HG03571 (cell line): ENCODE data around the gene BTBD9.

Source experiments
- ATAC-seq: cut with Tn5 transposase; IDR thresholded peaks from one replicate; pipeline ENCODE4 v1.9.1; 2021; ENCODE audit not compliant: unreplicated experiment

The BTBD9 gene

DNA sequence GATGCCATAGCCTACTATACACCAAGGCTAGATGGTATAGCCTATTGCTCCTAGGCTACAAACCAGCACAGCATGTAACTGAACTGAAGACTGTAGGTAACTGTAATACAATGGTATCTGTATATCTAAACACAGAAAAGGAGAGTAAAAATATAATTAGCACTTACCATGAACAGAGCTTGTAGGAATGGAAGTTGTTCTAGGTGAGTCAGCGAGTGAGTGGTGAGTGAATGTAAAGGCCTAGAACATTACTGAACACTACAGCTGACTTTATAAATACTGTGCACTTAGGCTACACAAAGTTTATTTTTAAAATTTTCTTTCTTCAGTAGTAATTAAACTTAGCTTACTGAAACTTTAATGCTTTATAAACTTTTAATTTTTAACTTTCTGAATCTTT, 129.5 kb downstream of the BTBD9 start:
- ATAC-seq = no peak

DNA sequence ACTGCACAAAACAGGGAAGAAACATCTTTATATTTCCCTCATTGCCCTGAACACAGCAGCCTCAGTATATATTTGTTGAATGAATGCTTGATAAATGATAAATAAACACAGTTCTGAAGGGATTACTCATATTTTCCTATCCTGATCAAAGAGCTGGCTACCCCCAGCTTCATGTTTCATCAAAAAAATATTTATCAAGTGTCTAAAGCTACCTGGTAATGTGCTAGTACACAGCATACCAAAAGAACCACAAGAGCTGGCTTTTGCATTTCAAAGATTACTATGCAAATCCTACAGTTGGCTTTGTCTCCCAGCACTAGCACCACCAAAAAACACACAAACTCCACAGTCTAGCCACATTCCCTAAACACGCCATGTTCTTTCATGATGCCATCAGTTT, 130.0 kb downstream of the BTBD9 start:
- ATAC-seq = no peak

DNA sequence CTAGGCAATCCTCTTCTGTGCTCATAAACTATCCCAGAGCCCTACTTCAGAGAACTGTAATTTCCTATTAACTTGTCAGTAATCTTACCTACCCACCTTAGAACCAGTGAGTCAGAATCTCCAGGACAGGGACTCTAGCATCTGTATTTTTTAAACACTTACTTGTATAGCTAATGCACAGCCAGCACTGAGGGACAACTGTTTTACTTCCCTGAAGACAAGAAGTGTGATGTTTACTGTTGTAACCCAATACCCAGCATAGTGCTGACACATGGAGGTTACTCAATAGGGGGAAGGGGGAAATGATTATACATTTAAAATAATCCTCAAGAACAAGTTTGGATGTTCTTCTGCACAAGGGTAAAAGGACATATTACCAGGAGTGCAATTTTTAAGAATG, 130.8 kb downstream of the BTBD9 start:
- ATAC-seq = no peak

DNA sequence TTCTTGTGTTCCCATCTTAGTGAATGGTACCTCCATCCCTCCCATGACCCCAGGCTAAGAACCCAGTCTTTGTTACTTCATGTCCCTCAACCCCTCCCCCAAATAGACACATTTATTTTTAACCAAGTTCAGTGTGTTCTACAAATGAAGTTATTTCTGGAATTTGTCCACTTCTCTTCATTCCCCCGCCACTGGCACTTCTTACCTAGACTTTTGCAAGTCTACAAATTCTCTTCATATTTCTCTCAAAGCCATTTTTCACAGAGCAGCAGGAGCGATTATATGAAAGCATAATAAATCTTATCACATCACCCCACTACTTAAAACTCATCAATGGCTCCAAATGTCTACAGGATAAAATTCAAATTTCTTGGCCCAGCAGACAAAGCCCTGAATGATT, 131.4 kb downstream of the BTBD9 start:
- no peak for ATAC-seq

DNA sequence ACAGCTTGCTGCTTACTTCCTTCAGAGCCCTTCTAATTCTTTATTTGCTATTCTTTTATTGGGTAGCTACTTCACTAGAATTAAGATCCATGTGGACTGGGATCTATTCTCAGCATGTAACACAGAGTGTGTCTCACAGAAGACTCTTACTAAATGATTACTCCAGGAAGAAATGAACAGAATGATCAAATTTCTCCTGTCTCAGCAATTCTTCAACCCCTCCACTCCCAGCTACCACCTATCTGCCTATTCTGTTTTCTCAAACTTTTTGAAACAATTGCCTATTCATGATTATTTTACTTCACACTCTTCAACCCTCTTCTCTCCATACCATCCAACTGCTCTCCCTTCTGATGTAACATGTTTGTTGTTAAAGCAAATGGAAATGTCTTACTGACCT, 132.6 kb downstream of the BTBD9 start:
- ATAC-seq = no peak

DNA sequence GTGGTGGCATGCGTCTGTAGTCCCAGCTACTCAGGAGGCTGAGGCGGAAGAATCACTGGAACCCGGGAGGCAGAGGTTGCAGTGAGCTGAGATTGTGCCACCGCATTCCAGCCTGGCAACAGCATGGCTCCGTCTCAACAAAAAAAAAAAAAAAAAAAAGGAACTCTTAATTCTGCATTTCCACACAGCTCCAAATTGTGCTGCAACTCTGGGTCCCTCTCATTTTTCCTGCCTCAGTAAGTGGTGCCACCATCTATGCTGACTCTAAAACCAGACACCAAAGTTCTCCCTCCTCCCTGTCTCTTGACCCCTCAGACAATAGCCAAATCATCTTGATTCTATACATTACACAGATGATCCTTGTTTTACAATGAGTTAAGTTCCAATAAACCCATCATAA, 133.9 kb downstream of the BTBD9 start:
- no peak for ATAC-seq

DNA sequence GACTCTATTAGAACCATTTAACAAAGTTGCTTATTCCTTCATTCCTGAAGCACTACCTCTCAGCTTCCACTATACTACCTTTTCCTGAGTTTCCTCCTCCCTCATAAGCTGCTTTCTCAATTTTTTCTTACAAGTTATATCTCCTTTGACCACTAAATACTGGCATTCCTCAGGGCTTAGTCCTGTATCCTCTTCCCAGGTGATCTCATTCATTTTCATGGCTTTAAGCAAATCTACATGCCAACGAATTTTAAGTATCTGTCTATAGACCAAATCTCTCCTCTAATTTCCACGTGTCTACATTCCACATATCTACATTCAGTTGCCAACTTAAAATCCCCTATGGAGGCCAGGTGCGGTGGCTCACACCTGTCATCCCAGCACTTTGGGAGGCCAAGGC, 134.7 kb downstream of the BTBD9 start:
- no peak for ATAC-seq

DNA sequence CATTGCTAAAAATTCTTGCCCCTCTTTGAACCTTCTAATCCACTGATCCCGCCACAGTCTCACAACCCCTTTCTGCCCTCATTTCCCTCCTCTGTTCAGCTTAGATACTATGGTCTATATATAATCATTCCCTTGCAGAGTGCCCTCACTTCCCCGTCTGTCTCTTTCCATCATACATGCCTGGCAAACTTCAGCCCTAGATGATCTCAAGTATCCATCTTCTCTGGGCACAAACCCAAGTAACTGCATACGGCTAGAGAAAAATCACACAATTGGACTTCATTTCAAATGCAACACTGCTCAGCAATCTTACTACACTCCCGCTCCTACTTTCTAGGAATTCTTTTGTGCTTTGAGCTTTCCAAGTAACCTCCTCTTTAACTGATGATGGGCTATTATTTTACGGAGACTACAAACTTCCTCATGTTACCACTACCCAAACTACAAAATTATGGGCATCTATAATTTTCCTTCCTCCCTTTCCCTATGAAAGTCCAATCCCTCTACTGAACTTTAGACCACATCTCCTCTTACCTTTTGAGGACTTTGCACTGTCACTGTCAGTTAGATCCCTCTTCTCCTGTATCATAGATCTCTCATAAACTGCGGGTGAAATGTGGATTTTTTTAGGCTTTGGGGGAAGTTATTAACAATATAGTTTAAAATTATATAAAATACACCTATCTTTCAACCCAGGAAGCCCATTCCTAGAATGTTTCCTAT, 135.6 kb downstream of the BTBD9 start:
- ATAC-seq = no peak

DNA sequence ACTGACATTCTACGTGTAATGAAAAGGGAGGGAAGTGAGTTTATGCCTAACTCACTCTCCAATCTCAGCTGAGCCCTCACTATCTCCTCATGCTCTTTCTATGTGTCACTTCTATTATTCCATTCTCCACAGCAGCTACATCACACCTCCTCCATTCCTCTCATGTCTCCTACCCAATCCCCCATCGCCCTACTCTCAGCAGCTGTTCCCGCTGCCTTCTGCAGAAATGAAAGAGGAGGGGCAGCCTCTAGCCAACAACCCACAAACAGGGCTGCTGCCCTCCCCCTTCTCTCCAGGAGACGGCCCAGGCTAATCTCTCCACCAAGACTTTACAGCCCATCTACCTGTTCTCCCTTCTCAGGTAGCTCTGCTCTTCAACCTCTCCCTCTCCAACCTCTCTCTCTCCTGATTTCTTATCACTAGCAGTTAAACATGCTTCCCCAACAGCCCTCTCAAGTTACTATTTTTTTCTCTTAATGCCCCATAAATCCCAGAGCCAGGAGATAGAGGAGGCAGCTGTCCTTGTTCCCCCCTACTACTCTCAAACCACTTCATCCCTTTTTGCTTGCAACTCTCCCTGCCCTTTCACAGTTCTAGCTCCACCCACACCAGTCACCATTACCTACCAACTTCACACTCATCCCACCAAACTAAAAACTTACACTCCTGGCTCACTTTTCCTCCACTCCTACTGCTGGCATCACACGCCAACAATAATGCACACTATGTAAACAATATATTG, 136.5 kb downstream of the BTBD9 start:
- ATAC-seq = no peak

DNA sequence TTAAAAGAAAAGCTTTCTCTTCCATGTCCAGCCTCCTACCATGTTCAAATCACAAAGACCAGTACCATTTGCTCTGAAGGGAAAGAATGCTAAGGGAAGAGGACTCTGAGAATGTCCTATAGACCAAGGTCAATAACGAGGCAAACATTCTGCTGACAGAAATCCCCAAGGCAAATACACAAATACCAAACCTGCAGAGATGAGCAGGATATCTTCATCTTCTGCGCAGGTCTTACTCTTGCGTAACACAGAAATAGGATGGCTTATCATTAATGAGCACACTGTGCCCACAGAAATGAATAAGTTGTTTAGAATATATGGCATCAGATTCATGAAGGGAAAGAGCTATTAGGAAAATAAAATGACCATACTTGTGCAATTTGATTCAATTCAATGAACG, 137.3 kb downstream of the BTBD9 start:
- ATAC-seq = no peak

DNA sequence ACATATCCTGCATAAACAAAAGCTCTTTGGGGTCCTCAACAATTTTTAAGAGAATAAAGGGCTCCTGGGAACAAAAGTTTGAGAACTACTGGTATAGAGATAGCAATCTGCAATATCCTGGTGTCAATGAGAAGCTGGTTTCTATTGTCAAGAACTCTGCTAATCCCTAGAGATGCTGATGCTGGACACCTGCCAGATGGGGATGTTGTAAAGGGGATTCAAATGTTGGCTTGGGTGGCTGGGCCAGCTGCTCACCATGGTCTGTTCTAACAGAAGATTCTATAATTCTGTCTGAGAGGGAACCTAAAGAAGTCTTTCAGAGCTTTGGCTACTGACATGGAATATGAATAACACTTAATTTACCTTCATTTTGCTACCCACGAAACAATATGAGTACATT, 137.8 kb downstream of the BTBD9 start:
- no peak for ATAC-seq

DNA sequence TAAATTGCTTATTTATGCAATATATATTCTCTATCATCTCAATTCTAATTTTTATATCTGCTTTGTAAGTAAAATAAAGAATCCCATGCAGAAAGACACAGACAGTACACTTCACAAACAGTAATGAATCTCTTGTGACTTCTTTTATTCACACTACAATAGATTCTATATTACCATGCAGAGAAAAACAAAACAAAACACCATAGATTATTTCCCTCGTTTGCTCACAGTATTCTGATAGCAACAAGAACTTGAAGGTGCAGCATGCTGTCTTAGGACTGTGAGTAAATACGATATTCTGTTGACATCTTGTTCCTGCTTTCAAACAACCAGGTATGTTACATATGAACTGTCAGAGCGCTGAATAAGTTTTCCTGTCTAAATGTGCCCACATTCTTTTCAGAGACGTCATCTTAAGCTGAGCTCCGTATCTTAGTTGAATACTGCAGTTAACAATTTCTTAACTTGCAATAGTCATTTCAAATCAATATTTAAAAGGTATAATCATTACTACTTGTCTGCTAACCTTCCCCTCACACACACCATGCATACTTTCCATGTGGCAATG, 140.1 kb downstream of the BTBD9 start:
- no peak for ATAC-seq

DNA sequence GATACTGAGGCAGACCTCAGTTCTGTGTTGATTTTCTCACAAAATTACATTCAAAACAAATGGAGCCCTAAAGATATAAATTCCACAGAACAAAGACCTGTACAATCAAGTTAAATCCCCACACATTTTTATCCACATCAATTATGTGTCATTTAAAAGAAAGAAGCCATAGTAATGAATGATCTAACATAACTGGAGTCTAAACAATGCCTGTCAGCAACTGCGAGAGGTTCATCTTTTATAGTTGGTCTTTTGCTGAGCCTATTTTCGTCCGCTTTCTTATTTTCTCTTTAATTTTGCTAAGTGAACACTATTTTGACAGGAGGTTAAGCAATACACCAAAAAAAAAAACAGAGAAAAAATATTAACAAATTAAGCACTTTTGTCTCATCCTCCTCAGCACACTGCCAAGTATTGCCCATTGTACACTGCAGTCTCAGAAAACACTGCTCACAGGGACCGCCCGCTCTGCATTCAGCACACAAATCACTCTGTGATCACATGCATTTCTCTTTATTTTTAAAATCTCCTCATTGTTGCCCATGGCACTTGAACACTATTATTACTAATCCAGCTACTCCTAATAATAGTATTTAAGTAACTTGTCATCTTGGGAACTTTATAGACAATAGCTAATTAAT, 140.8 kb downstream of the BTBD9 start:
- ATAC-seq = no peak

DNA sequence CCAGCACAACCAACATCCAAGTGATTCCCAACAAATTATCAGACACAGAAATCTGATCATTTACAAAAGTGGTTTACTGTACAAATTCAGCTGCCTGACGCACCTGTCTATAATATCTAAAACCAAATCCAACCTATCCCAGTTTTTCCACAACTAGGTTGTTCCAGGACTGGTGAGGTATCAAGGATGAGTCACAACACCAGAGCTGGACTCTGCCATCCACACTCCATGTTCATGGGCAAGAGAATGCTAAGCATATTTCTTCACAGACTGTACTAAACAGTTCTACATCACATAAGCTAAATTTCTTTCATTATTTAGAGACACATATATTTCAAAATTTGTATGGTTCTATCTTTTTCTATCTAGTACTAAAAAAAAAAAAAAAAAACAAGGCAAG, 141.6 kb downstream of the BTBD9 start:
- ATAC-seq = no peak

DNA sequence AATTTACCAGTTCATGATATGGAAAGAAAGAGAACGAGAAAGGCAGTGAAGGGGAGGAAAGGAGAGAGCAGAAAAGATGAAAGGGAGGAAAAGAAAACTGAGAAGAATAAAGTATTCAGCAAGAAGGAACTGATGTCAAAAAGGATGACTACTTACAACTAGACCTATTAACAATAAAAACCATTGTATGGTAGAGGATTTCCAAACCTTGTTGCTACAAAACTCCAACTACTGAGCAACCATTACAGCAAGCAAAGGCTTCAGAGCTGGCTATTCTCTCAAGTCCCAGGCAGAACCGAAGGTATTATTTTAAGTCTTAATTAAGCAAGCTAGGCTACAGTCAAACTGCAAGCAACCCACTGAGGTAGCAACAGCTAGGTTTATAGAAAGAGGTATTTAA, 142.2 kb downstream of the BTBD9 start:
- no peak for ATAC-seq

DNA sequence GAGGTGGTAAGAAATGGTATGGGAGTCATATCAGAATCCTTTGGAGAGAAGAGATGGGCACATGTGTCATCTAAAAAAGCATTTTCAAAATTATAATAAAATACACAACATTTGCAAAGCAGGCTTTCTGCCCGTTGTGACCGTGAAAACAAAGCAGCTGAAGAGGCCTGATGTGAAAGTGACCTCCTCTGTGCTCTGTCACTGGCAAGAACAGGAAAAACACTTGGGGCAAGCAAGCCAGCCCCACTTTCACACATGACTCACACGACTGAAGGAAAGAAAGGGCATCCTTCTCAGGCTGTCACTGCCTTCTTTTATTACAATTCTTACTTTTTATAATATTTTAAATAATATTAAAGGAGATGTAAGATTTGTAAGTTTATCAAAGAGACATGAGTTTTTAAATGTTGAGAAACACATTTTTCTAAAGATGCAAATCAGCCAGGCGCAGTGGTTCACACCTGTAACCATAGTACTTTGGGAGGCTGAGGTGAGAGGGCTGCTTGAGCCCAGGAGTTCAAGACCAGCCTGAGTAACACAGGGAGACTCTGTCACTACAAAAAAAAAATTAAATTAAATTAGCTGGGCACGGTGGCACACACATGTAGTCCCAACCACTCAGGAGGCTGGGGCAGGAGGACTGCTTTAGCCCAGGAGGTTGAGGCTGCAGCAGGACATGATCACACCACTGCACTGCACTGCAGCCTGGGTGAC, 143.7 kb downstream of the BTBD9 start:
- ATAC-seq = no peak

DNA sequence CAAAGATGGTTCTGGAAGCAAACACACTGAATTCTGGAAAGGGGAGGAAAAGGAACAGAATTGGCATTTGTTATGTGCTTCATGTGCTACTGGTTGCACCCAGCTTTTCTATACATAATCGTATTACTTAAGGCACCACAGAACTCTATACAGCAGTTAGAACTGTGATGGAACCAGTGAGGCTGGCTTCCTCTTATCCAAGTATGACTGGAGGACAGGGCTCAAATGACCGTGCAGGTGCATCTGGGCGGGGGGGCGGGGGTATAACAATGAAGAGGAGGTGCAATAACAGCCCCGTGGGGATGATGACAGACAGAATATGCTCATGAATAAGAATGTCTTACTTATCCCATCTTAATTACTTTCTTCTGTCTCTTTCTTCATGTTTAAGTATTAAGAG, 144.2 kb downstream of the BTBD9 start:
- no peak for ATAC-seq

DNA sequence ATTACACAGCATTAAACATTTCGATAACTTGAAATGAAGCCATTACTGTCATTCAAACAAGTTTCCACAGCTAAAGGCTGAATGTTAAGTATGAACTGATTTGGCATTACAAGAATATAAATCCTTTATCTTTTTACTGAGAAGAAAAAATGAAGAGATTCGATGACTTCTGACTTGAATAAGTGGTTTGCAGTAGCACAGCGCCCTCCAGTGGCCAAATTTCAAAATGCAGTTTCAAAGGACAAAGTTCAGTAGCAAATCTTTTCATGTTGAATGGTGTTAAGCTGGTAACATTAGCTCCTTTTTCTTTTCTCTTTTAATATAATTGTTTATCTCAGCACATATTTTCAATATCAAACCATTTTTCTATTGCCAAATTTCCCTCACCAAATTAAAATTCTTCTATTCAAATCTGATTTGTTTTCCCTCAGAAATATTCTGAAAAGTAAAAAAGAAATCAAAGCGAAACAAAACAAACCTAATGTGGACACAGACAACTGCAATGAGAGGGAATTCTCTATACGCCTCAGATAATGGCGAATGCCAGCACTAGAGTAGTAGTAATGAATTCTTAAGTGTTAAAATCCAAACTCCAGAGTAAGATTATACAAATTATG, 145.7 kb downstream of the BTBD9 start:
- ATAC-seq = no peak

DNA sequence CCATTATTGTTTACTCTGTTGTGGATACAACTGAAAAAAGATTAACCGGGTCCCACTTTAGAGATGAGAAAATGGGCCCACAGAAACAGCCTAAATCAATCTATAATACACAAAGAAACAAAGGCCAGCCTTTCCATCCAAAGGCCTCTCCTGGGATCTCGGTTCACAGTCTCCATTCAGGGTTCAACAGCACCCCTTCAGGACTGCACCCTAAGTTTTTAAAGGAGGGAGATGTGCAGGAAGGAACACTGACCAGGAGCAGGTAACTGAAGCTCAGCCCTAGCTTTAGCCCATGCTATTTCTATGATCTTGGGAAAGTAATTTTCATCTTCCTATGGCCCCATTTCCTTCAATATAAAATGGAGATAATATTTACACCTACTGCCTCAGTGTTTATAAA, 147.7 kb downstream of the BTBD9 start:
- no peak for ATAC-seq

DNA sequence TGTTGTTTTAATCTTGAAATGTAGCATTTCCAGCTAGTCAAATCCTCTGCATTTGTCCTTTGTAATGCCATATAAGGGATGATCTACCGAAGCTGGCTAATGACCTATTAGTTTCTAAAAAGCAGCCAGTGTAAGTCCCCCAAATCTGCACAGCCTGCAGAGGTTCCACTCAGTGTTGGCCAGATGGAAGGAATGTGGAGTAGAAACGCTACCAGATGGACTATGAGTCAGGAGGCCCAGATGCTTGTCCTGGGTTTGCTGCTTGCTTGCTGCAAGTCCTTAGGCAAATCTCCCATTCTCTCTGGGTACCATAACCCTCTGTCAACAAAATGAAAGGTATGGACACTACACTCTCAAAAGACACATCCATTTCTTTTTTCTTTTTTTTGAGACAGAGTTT, 149.8 kb downstream of the BTBD9 start:
- ATAC-seq = no peak

DNA sequence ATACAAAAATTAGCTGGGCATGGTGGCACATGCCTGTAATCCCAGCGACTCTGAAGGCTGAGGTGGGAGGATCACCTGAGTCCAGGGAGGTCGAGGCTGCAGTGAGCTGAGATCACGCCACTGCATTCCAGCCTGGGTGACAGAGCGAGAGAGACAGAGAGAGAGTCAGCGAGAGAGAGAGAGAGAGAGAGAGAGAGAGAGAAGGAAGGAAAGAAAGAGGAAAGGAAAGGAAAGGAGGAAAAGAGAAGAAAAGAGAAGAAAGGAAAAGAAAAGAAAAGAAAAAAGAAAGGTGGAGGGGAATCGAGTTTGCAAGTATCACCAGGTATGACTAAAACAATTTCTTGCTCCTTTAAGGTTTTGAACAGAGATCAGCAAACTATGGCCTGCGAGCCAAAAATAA, 152.3 kb downstream of the BTBD9 start:
- no peak for ATAC-seq
